ENCODE data around the gene PARVB. TPM values are rescaled to one million over a fixed set of nuclear protein-coding genes. Genes with fewer than 3 reads are reported as not detected.

The PARVB gene
- total RNA-seq, 1 donor from 2014 or later, result 11.8 TPM

- peak; percentile 63 for DNase-seq (ENCODE audit: low spot score)
Measured at GRCh38 chr22:44026630-44027511, 2.8 kb downstream of the PARVB start.

- DNase-seq (ENCODE audit: low spot score), result no peak
Measured at GRCh38 chr22:44028091-44028490, 4.0 kb downstream of the PARVB start.

- no peak for DNase-seq (ENCODE audit: low spot score)
Measured at GRCh38 chr22:44029069-44029468, 5.0 kb downstream of the PARVB start.

GRCh38 chr22:44030051-44030701, 6.1 kb downstream of the PARVB start:
- DNase-seq (ENCODE audit: low spot score), result no peak

GRCh38 chr22:44030702-44031082, 6.6 kb downstream of the PARVB start:
- DNase-seq (ENCODE audit: low spot score), result no peak

- DNase-seq (ENCODE audit: low spot score), result peak; percentile 14
Measured at GRCh38 chr22:44031158-44031952, 7.3 kb downstream of the PARVB start.

GRCh38 chr22:44032126-44032730, 8.1 kb downstream of the PARVB start:
- no peak for DNase-seq (ENCODE audit: low spot score)

GRCh38 chr22:44033287-44033686, 9.2 kb downstream of the PARVB start:
- DNase-seq (ENCODE audit: low spot score), result no peak

- DNase-seq (ENCODE audit: low spot score), result peak; percentile 64
Measured at GRCh38 chr22:44033694-44034093, 9.6 kb downstream of the PARVB start.

- DNase-seq (ENCODE audit: low spot score), result peak; percentile 85
Measured at GRCh38 chr22:44037519-44038375, 13.6 kb downstream of the PARVB start.

- DNase-seq (ENCODE audit: low spot score), result no peak
Measured at GRCh38 chr22:44039566-44040171, 15.6 kb downstream of the PARVB start.

- no peak for DNase-seq (ENCODE audit: low spot score)
Measured at GRCh38 chr22:44042249-44043218, 18.4 kb downstream of the PARVB start.

- DNase-seq (ENCODE audit: low spot score), result no peak
Measured at GRCh38 chr22:44045145-44045544, 21.0 kb downstream of the PARVB start.

GRCh38 chr22:44046485-44047141, 22.5 kb downstream of the PARVB start:
- DNase-seq (ENCODE audit: low spot score), result peak; percentile 77

GRCh38 chr22:44047891-44048301, 23.8 kb downstream of the PARVB start:
- DNase-seq (ENCODE audit: low spot score), result no peak

GRCh38 chr22:44049486-44050231, 25.6 kb downstream of the PARVB start:
- DNase-seq (ENCODE audit: low spot score), result no peak

GRCh38 chr22:44050766-44051355, 26.8 kb downstream of the PARVB start:
- no peak for DNase-seq (ENCODE audit: low spot score)
